HEK293T (cell line): ENCODE results near the gene AHNAK.

ENCODE experiments used
- CTCF ChIA-PET: fragments of 350-600 bp; formaldehyde crosslinking; extraction: SDS; loops from one replicate; lab custom pipeline; 2021; ENCODE audit warnings: antibody characterized with exemption, inconsistent platforms; lab: Yijun Ruan, JAX
- POLR2A ChIA-PET: fragments of 350-600 bp; formaldehyde crosslinking; extraction: SDS; loops from one replicate; lab custom pipeline; 2020; ENCODE audit warnings: antibody characterized with exemption, inconsistent platforms; lab: Yijun Ruan, JAX
- DNase-seq: peaks from one replicate; pipeline ENCODE4 v3.0.0; 2012; ENCODE audit warnings: mixed read lengths; ENCODE audit errors: extremely low spot score
- ARNT ChIP-seq: fragments of 450-650 bp; IDR thresholded peaks from 2 replicates; pipeline ENCODE4 v1.6.1; 2017; ENCODE audit warnings: mild to moderate bottlenecking
- BHLHE40 ChIP-seq: fragments of 450-650 bp; IDR thresholded peaks from 2 replicates; pipeline ENCODE4 v1.6.1; 2016; ENCODE audit warnings: mild to moderate bottlenecking, moderate library complexity, borderline replicate concordance
- CTBP1 ChIP-seq: fragments of 450-650 bp; IDR thresholded peaks from 2 replicates; pipeline ENCODE4 v1.6.1; 2016; ENCODE audit warnings: borderline replicate concordance
- ELF4 ChIP-seq: fragments of 450-650 bp; IDR thresholded peaks from 2 replicates; pipeline ENCODE4 v1.6.1; 2017; ENCODE audit warnings: antibody characterized with exemption
- FOXA1 ChIP-seq: fragments of 450-650 bp; IDR thresholded peaks from 2 replicates; pipeline ENCODE4 v1.6.1; 2016; ENCODE audit warnings: mild to moderate bottlenecking
- FOXK2 ChIP-seq: fragments of 450-650 bp; IDR thresholded peaks from 2 replicates; pipeline ENCODE4 v1.6.1; 2016; ENCODE audit warnings: mild to moderate bottlenecking
- FOXM1 ChIP-seq: fragments of 450-650 bp; IDR thresholded peaks from 2 replicates; pipeline ENCODE4 v1.6.1; 2017; ENCODE audit warnings: mild to moderate bottlenecking, borderline replicate concordance
- HDGF ChIP-seq: fragments of 450-650 bp; IDR thresholded peaks from 2 replicates; pipeline ENCODE4 v1.6.1; 2017; ENCODE audit warnings: antibody characterized with exemption, borderline replicate concordance
- L3MBTL2 ChIP-seq: fragments of 450-650 bp; conservative IDR thresholded peaks from 2 replicates; pipeline ENCODE4 v1.6.1; 2016; ENCODE audit warnings: mild to moderate bottlenecking
- LEF1 ChIP-seq: fragments of 450-650 bp; IDR thresholded peaks from 2 replicates; pipeline ENCODE4 v1.6.1; 2017; ENCODE audit warnings: mild to moderate bottlenecking, borderline replicate concordance
- NFRKB ChIP-seq: fragments of 450-650 bp; IDR thresholded peaks from 2 replicates; pipeline ENCODE4 v1.6.1; 2016; ENCODE audit warnings: mild to moderate bottlenecking, moderate library complexity
- SP1 ChIP-seq: fragments of 450-650 bp; IDR thresholded peaks from 2 replicates; pipeline ENCODE4 v1.6.1; 2017
- SUZ12 ChIP-seq: fragments of 450-650 bp; IDR thresholded peaks from 2 replicates; pipeline ENCODE4 v1.6.1; 2016; ENCODE audit warnings: mild to moderate bottlenecking
- TARDBP ChIP-seq: fragments of 450-650 bp; IDR thresholded peaks from 2 replicates; pipeline ENCODE4 v1.6.1; 2016
- ZNF384 ChIP-seq: fragments of 450-650 bp; IDR thresholded peaks from 2 replicates; pipeline ENCODE4 v1.6.1; 2016
- TF ChIP-seq, protein P1 (sequence below): fragments of 450-650 bp; IDR thresholded peaks from 2 replicates; pipeline ENCODE4 v1.6.1; 2016

The AHNAK gene

DNA sequence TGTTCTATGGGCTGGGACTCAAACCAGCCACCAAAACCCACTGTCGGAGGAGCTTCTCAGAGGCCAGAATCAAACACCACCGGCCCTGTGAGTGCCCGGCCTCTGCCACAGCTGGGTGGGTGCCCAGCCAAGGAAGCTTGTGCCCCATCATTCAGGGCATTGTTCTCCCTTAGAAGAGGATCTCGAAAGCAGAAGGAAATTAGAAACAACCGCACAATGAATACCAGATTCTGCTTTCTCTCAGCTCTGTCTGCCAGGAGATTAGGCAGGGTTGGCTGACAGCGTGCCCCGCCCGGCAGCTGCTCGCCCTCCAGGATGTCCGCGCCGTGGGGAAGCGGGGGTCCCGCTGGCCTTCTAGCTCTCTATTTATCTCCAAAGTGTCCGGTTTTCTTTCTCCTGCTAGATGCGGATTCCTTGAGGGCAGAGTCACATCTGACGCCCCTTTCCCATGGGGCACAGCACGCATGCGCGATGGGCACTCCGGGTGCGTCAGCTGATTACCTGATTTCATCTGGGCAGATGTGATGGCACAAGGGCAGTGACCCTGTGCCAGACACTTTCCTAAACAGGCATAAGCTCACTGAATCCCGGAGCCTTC, 102.3 kb downstream of the AHNAK start:
- CTCF ChIA-PET, result interaction anchor here (1.6 kb wide), 1 partner anchor 15 kb away, joined by 5 read pairs; no protein-coding TSS in a partner anchor
- POLR2A ChIA-PET, result no interaction called here
- no peak for DNase-seq
- TF ChIP-seq SP1 (no peak), TARDBP (no peak), FOXK2 (no peak)
- TF ChIP-seq, protein P1, sequence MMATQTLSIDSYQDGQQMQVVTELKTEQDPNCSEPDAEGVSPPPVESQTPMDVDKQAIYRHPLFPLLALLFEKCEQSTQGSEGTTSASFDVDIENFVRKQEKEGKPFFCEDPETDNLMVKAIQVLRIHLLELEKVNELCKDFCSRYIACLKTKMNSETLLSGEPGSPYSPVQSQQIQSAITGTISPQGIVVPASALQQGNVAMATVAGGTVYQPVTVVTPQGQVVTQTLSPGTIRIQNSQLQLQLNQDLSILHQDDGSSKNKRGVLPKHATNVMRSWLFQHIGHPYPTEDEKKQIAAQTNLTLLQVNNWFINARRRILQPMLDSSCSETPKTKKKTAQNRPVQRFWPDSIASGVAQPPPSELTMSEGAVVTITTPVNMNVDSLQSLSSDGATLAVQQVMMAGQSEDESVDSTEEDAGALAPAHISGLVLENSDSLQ, result no peak

- TF ChIP-seq, protein P1, result no peak
- TF ChIP-seq ARNT (no peak), FOXK2 (no peak), SP1 (no peak), SUZ12 (no peak), L3MBTL2 (no peak), CTBP1 (no peak), HDGF (no peak), ELF4 (no peak), NFRKB (no peak), LEF1 (no peak), FOXM1 (no peak), TARDBP (no peak), BHLHE40 (no peak), FOXA1 (no peak), ZNF384 (no peak)
- ChIA-PET POLR2A (no interaction called here), CTCF (interaction anchor here (1.6 kb wide), 1 partner anchor 15 kb away, joined by 5 read pairs; no protein-coding TSS in a partner anchor)
- DNase-seq, result no peak
Observed at GRCh38 chr11:62443390-62444235, 103.0 kb downstream of the AHNAK start.

DNA sequence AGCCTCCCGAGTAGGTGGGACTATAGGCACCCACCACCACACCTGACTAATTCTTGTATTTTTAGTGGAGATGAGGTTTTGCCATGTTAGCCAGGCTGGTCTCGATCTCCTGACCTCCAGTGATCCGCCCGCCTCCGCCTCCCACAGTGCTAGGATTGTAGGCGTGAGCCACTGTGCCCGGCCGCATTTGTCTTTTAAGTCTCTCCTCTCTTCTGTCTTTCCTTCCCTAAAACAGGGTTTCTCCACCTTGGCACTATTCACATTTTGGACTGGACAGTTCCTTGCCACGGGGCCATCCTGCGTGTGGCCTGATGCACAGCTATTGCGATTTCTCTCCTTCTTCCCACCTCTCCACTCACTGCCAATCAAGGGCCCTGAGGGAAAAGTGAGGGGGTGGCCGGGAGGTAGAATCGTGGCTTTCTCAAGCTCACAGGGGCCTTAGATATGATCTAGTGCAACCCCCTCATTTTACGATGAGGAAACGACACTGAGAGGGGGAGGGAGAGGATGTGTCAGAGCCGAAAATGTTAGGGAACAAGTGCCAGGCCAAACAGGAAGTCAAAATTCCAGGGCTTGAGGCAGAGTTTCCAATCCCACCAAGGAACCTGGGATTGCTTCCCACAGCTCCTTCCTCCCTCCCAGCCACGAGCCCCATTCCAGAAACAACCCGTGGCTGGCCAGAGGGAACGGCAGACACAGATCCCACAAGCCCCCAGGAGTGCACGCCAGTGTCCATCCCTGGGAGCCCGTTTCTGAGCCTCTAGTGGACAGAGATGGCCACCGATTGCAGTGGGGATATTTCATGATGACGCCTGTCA, 106.6 kb downstream of the AHNAK start:
- no peak for DNase-seq
- ChIA-PET POLR2A (no interaction called here), CTCF (no interaction called here)
- no peak for TF ChIP-seq SUZ12

DNA sequence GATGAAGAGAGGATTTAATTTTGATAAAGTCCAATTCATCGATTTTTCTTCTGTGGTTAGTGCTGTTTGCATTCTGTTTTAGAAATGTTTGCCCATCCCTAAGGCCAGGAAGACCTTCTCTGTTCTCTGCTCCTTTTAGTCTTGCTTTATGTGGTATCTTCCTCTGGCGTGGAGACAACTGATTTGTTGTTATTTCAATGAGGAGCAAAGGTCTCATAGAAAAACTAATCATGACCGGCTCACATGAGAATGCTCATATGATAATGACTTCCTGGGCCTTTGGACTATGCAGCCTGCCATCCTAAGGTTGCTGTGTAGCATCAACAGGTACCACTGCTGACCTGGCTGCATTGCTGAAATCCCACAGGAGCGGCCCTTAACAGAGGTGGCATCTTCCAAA, 108.0 kb downstream of the AHNAK start:
- ChIA-PET POLR2A (no interaction called here), CTCF (interaction anchor here (0.6 kb wide), 1 partner anchor 22 kb away, joined by 3 read pairs; no protein-coding TSS in a partner anchor)
- TF ChIP-seq BHLHE40 (no peak), L3MBTL2 (no peak), ARNT (no peak), ZNF384 (no peak), SP1 (no peak), LEF1 (no peak), HDGF (no peak)
- DNase-seq, result no peak

DNA sequence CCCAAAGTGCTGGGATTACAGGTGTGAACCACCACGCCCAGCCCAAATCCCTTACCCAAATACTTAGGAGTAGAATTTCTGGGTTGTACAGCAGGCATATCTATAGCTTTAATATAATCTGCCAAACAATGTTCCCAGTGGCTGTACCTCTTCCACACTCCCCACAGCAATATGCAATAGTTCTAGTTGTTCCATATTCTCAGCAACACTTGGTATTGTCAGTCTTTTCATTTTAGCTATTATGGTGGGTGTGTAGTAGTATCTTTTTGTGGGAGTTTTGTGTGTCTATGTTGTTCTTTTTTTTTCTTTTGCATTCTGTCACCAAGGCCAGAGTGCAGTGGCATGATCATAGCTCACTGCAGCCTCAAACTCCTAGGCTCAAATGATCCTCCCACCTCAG, 109.0 kb downstream of the AHNAK start:
- POLR2A ChIA-PET, result no interaction called here

More for the DNA sequence above, 109.0 kb downstream of the AHNAK start:
- CTCF ChIA-PET, result interaction anchor here (1.6 to 2.8 kb wide), 2 partner anchors 13 to 105 kb away, joined by 5 to 19 read pairs; no protein-coding TSS in a partner anchor
- TF ChIP-seq HDGF (no peak), ELF4 (no peak), ZNF384 (no peak), BHLHE40 (no peak), ARNT (no peak), NFRKB (no peak), CTBP1 (no peak), FOXA1 (no peak), TARDBP (no peak)
- TF ChIP-seq, protein P1, result no peak
- no peak for DNase-seq
